Suprapubic skin (tissue), 3 donors: ENCODE results near the gene COX10.

ENCODE experiments used
- CTCF ChIP-seq, 2 donors: fragments of 200-600 bp in 1 of 2; fragments of 450-650 bp in 1 of 2; sonication (generic) in 1 of 2; IDR thresholded peaks; one replicate each; pipeline ENCODE4 v1.5.1; 2016 to 2019; ENCODE audit warnings: antibody characterized with exemption in 2 of 2, mild to moderate bottlenecking in 1 of 2, moderate library complexity in 1 of 2
- POLR2A ChIP-seq, 2 donors: fragments of 450-650 bp; IDR thresholded peaks; one replicate each; pipeline ENCODE4 v1.6.1; 2017; ENCODE audit warnings: antibody characterized with exemption in 2 of 2, mild to moderate bottlenecking in 2 of 2, moderate library complexity in 2 of 2

DNA sequence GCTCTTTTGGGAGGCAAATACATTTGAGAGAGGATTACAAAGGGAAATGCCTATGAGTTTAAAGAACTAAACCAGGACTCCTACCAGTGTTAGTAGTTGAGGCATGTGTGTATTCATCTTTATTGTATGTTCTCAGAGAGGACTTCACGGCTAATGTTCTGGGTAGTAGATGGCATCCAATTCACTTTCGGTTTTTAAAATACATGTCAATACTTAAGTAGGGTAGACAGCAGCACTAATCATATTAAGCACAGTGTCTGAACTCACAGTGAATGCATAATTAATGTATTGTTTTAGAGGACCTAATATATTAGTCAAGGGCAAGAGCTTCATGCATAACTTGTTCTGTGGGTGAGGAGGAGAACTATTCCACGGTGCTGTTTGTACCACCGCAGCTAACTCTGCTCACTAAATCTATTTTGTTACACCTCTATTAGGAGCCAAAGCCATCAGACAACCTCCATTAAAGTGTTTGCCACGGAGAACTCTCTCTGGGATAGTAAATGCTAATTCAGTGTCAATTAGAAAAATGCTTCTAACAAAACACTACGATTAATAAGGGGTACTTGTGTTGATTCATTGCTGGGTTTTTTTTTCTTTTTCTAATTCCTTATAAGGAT, 56.3 kb downstream of the COX10 start:
- TF ChIP-seq POLR2A (IDR thresholded peaks at IDR 0.05) (no peak), CTCF (IDR thresholded peaks at IDR 0.05) (no peak)
